HepG2 (cell line): Measurements from ENCODE around the gene YIPF2. TPM values are rescaled to one million over a fixed set of nuclear protein-coding genes. Genes with fewer than 3 reads are reported as not detected.
A peak's percentile ranks its signal among the peaks of the same experiment; 100 is the strongest.

Source experiments
- CC2D1A ChIP-seq: sonication (generic); formaldehyde crosslinking; IDR thresholded peaks from 2 replicates; pipeline ENCODE4 v1.8.1; 2023; ENCODE audit warnings: mild to moderate bottlenecking, missing genetic modification reagents
- CENPX ChIP-seq: sonication (generic); formaldehyde crosslinking; IDR thresholded peaks from 2 replicates; pipeline ENCODE4 v1.9.0; 2021; ENCODE audit warnings: mild to moderate bottlenecking, missing genetic modification reagents, moderate library complexity
- GLI4 ChIP-seq: sonication (generic); formaldehyde crosslinking; IDR thresholded peaks from 2 replicates; pipeline ENCODE4 v1.5.1; 2020; ENCODE audit warnings: missing genetic modification reagents, mild to moderate bottlenecking, moderate library complexity, borderline replicate concordance
- KDM1A ChIP-seq: IDR thresholded peaks from 2 replicates; pipeline ENCODE4 v1.6.1; 2016; ENCODE audit warnings: missing compliant biosample characterization
- MXD4 ChIP-seq: IDR thresholded peaks from 2 replicates; pipeline ENCODE4 v1.6.1; 2016; ENCODE audit warnings: mild to moderate bottlenecking, missing biosample characterization, missing genetic modification reagents
- NAIF1 ChIP-seq: sonication (generic); formaldehyde crosslinking; IDR thresholded peaks from 2 replicates; pipeline ENCODE4 v1.5.0; 2020; ENCODE audit warnings: mild to moderate bottlenecking, missing genetic modification reagents, borderline replicate concordance
- RARA ChIP-seq: IDR thresholded peaks from 2 replicates; pipeline ENCODE4 v1.6.1; 2016; ENCODE audit warnings: missing genetic modification reagents, missing compliant biosample characterization
- RBFOX2 ChIP-seq: fragments of 200-400 bp; formaldehyde crosslinking; IDR thresholded peaks from 2 replicates; pipeline ENCODE4 v1.6.1; 2017; ENCODE audit warnings: low read depth, mild to moderate bottlenecking, low read length
- RXRA ChIP-seq: sonication (generic); formaldehyde crosslinking; IDR thresholded peaks from 2 replicates; pipeline ENCODE4 v1.5.1; 2020; ENCODE audit warnings: missing genetic modification reagents
- SALL1 ChIP-seq: sonication (generic); formaldehyde crosslinking; IDR thresholded peaks from 2 replicates; pipeline ENCODE4 v1.8.0; 2022; ENCODE audit warnings: mild to moderate bottlenecking, missing genetic modification reagents
- SP4 ChIP-seq: sonication (generic); formaldehyde crosslinking; IDR thresholded peaks from 2 replicates; pipeline ENCODE4 v1.8.1; 2023; ENCODE audit warnings: mild to moderate bottlenecking, missing genetic modification reagents
- TBX2 ChIP-seq: sonication (generic); formaldehyde crosslinking; IDR thresholded peaks from 2 replicates; pipeline ENCODE4 v1.5.0; 2020; ENCODE audit warnings: missing genetic modification reagents, mild to moderate bottlenecking, borderline replicate concordance
- TFAP4 ChIP-seq: sonication (generic); IDR thresholded peaks from 2 replicates; pipeline ENCODE4 v1.6.1; 2016; ENCODE audit warnings: low read depth, borderline replicate concordance
- ZEB1 ChIP-seq: IDR thresholded peaks from 2 replicates; pipeline ENCODE4 v1.6.1; 2012; ENCODE audit warnings: mild to moderate bottlenecking, low read depth, inconsistent platforms; ENCODE audit not compliant: insufficient replicate concordance
- ZNF292 ChIP-seq: sonication (generic); formaldehyde crosslinking; IDR thresholded peaks from 2 replicates; pipeline ENCODE4 v1.8.1; 2022; ENCODE audit warnings: mild to moderate bottlenecking, low read depth, missing genetic modification reagents, borderline replicate concordance
- ZNF329 ChIP-seq: sonication (generic); formaldehyde crosslinking; IDR thresholded peaks from 2 replicates; pipeline ENCODE4 v1.9.0; 2021; ENCODE audit warnings: low read depth, mild to moderate bottlenecking, missing genetic modification reagents
- ZNF749 ChIP-seq: sonication (generic); formaldehyde crosslinking; IDR thresholded peaks from 2 replicates; pipeline ENCODE4 v1.8.0; 2022; ENCODE audit warnings: mild to moderate bottlenecking, missing genetic modification reagents, moderate library complexity, borderline replicate concordance
- polyA plus RNA-seq, 8 experiments: library from polyadenylated mRNA; depleted of rRNA in 3 of 8; stranded (reverse) in 7 of 8; unstranded in 1 of 8; fragments of >200 nt; fragmentation: Illumina TruSeq in 4 of 8; extraction: Trizol in 4 of 8; gene quantifications; 2 replicates each; pipeline versions ENCODE4 v1.2.1 to v1.2.3, GENCODE V29; 2011 to 2016; ENCODE audit warnings: low read depth in 4 of 8, missing spikeins in 1 of 8, mixed read lengths in 1 of 8; ENCODE audit not compliant: insufficient read depth in 1 of 8
- total RNA-seq, 5 experiments: library from RNA; depleted of rRNA; stranded (reverse); fragments of >200 nt; fragmentation: Illumina TruSeq; extraction: Trizol; gene quantifications; 2 replicates each; pipeline ENCODE4 v1.2.3, GENCODE V29; 2016; ENCODE audit warnings: low read depth in 1 of 5
- TF ChIP-seq, protein P1 (sequence below): sonication (generic); formaldehyde crosslinking; IDR thresholded peaks from 2 replicates; pipeline ENCODE4 v1.4.0; 2020; ENCODE audit warnings: missing genetic modification reagents
- TF ChIP-seq, protein P2 (sequence below): IDR thresholded peaks from 2 replicates; pipeline ENCODE4 v1.6.1; 2016; ENCODE audit warnings: control low read depth

YIPF2 gene
- total and polyA plus RNA-seq, 2 of the 13 experiments (the other 11 are each of a cell fraction or from before 2014, with no cell fraction given): 37.3 to 53.2 TPM

GRCh38 chr19:10977742-10978092, 49.3 kb upstream of the YIPF2 start (continued):
- TF ChIP-seq, protein P1, sequence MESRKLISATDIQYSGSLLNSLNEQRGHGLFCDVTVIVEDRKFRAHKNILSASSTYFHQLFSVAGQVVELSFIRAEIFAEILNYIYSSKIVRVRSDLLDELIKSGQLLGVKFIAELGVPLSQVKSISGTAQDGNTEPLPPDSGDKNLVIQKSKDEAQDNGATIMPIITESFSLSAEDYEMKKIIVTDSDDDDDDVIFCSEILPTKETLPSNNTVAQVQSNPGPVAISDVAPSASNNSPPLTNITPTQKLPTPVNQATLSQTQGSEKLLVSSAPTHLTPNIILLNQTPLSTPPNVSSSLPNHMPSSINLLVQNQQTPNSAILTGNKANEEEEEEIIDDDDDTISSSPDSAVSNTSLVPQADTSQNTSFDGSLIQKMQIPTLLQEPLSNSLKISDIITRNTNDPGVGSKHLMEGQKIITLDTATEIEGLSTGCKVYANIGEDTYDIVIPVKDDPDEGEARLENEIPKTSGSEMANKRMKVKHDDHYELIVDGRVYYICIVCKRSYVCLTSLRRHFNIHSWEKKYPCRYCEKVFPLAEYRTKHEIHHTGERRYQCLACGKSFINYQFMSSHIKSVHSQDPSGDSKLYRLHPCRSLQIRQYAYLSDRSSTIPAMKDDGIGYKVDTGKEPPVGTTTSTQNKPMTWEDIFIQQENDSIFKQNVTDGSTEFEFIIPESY: peak; percentile 41; the same call in 1 of the 2 replicates
- TF ChIP-seq, protein P2, sequence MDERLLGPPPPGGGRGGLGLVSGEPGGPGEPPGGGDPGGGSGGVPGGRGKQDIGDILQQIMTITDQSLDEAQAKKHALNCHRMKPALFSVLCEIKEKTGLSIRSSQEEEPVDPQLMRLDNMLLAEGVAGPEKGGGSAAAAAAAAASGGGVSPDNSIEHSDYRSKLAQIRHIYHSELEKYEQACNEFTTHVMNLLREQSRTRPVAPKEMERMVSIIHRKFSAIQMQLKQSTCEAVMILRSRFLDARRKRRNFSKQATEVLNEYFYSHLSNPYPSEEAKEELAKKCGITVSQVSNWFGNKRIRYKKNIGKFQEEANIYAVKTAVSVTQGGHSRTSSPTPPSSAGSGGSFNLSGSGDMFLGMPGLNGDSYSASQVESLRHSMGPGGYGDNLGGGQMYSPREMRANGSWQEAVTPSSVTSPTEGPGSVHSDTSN (CRISPR knock-in tag): no peak
- no peak for TF ChIP-seq TBX2 (CRISPR knock-in tag)
- no peak for TF ChIP-seq RBFOX2
- TF ChIP-seq ZEB1: no peak
- no peak for TF ChIP-seq NAIF1 (CRISPR knock-in tag)
- peak; percentile 32; the same call in 1 of the 2 replicates for TF ChIP-seq RXRA (CRISPR knock-in tag)
- TF ChIP-seq CENPX (CRISPR knock-in tag): no peak
- no peak for TF ChIP-seq ZNF292 (CRISPR knock-in tag)
- TF ChIP-seq GLI4: no peak
- no peak for TF ChIP-seq SALL1 (CRISPR knock-in tag)
- no peak for TF ChIP-seq ZNF749 (CRISPR knock-in tag)
- TF ChIP-seq CC2D1A: no peak
- peak; percentile 57; the same call in 1 of the 2 replicates for TF ChIP-seq TFAP4
- TF ChIP-seq SP4 (CRISPR knock-in tag): no peak
- TF ChIP-seq KDM1A: no peak
- peak; percentile 44; the same call in 1 of the 2 replicates for TF ChIP-seq RARA (CRISPR knock-in tag)
- TF ChIP-seq MXD4 (CRISPR knock-in tag): no peak
- TF ChIP-seq ZNF329 (CRISPR knock-in tag): no peak
